ENCODE results near the gene ZKSCAN5.
"Not testable (repeated sequence)": the region's sequence is repeated elsewhere in the genome, so short reads cannot be mapped to it uniquely, and the experiment has no call there.

ZKSCAN5 gene

DNA sequence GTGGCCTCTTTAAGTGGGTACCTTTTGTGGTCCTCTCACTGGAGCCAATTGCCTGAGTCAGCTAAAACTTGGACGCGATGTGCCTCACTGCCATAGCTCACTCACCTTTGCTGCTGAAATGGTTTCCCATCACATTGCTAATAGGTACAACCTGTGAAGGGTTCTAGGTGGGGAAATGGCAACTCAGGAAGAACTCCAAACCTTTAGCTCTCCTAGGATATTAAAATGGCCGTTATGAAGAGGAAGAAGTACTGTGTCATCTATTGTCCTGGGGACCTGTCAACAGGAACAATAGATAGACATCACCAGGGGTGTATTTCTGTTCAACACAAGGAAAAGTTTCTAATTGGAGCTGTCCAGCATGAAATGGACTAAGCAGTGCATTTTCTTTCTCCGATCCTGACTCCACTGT is 52.7 kb downstream of the ZKSCAN5 start:
- FAIRE-seq, result no peak

DNA sequence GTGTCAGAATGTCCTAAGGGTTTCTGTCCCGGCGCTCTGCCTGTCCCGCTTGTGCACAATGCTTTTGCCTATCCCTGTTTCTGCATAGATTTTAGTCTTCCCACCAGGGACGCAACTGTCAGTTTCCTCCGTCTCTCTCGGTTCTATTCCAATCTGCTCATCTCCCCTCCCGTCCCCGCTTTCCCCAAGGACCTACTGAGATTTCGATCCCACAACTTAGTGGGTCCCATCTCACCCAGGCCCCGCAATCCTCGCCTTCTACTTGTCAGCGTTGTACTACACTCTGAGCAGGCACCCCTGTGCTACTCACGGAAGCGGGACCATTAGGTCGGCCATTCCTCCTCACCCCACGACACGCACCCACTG is 53.5 kb downstream of the ZKSCAN5 start:
- FAIRE-seq, result no peak

DNA sequence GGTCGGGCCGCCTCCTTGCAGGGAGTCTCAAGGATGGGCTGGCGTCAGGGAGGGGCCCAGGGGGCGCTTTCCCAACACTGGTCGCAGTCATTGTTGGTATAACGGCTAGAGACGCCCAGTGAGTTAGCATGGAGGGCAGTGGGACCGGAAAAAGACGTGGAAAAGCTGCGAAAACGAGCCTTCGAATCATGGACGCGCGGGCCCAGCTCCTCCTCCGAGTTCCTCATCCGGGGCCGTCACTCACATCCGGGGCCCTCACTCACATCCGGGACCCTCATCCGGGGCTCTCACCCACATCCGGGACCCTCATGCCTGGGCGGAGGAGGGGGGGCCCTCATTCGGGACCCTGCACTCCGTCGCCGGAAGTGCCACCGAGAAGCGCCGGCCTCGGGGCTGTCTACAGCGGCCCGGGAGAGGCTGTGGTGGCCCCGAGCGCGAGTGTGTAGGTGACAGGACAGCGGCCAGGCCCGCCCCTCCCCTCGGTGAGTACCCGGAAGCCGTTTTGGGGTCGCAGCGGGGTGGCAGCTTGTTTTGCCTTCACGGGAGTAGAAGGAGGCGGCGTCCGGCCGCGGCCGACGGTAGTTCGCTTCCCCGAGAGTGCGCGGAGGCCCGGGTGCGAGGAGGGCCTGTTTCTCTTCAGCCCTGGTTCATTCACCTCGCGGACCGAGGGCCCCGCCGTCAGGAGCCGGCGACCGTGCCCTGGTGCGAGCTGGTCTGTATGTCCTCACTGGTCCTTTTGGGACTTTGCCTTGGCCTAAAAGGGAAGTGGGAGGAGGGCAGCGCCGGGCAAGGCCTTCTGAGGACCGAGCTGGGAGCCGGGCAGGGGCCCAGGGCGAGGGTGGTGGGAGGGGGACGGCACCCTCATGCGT is 54.1 kb downstream of the ZKSCAN5 start, which contains the start of gene ZNF655:
TSS of gene ZNF655 (plus strand) at position 337 of the 869 bp plus-strand sequence. CDS start 1,918 bp downstream, outside the sequence.
- no peak for FAIRE-seq

DNA sequence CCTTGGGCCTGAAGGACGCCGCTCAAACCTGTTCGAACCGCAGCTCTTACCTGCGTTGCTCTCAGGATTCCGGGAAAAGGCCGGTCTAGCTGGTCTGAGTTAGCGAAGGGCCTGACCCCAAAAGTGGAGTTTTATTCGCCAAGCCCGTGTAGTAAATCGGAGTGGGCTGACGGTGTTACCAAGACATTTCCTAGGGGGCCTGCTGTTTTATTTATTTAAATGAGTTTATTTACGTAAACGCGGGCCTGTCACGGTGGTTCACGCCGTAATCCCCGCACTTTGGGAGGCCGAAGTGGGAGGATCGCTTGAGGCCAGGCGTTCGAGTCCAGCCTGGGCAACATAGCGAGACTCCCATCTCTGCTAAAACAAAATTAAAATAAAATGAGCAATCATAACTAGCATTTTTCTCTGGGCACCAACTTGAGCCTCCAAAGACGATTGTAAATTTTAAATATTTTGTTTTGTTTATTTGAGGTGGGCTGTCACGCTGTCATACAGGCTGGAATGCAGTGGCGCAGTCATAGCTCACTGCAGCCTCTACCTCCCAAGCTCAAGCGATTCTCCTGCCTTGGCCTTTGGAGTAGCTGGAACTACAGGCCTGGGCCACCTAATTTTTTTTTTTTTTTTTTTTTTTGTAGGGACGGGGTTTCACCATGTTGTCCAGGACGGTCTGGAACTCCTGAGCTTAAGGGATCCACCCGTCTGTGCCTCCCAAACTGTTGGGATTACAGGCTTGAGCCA is 54.9 kb downstream of the ZKSCAN5 start:
- FAIRE-seq, result no peak

DNA sequence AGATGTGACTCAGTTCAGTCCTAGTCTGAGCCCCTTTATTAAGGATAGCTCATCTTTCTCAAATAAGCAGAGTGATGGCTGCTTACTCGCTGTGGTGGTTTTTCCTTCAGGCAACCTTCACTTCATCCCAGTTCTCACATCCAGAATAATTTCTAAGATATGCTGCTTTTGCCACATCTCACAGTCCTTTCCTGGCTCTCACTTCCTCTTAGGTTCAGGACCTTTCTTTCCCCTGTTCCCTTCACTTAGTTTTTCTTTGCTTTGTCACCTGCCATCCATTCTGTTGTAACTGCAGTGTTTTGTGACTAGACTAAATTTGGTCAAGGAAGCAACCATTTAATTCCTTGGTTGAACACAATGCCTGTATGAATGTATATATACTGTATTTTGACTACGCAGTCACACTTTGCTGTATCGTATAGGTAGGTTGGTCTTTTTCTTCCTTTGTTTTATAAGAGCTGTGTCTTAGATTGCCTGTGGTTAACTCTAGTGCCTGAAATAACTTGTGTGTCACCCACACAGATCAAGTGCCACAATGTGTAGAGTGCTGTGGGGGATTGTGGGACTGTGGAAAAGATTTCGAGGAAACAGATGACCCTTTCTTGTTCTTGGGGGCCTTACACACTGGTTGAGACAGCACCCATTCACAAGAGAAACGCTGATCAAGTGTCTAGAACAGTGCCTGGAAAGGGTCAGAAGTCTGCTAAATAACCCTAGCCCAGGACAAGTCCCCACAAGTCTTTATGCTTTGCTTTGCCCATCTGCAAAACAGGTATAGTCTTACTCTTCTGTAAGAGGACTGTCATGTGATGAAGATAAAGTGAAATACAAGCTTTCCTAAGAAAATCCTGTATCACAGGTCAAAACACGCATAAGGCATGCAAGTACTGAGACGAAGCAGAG is 56.6 kb downstream of the ZKSCAN5 start:
- FAIRE-seq, result no peak

DNA sequence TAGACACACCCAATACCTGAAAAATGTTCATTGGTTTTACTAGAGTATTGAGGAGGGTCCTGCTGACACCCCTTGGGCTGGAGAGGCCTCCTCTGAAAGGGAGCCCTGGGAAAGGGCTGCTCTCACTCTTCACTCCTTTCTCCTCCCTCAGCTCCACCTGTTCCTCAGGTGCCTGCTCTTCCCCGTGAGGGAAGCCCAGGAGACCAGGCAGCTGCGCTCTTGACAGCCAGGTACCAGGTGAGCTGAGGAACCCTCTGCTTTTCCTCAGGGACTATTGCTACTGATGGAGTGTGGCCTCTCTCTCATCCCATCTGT is 57.2 kb downstream of the ZKSCAN5 start:
- no peak for FAIRE-seq

DNA sequence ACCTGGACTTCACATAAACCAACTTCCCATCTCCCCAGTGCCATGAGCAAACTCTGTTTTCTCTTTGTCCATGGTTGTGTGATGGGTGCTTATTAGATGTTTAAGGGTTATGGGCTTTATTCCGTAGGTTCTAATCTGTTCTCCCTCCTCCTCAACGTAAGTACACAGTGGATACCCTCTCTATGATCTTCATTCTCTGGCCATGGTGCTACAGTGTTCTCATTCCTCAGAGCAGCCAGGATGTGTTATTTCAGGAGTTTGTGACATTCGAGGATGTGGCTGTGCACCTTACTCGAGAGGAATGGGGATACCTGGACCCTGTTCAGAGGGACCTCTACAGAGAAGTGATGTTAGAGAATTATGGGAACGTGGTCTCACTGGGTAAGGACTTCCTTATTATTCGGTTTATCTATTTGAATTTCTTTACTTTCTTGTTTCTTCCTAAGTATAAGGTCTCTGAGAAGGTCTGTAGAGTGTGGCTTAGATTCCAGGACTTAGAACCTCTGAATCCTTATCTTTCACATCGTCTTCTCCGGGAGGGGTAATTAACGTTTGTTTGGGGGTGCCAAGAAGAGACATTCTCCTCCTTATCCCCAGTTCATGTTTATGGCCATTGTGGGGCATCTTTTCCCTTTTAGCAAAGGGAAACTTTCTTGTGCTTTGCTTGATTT is 57.8 kb downstream of the ZKSCAN5 start:
- FAIRE-seq, result no peak

DNA sequence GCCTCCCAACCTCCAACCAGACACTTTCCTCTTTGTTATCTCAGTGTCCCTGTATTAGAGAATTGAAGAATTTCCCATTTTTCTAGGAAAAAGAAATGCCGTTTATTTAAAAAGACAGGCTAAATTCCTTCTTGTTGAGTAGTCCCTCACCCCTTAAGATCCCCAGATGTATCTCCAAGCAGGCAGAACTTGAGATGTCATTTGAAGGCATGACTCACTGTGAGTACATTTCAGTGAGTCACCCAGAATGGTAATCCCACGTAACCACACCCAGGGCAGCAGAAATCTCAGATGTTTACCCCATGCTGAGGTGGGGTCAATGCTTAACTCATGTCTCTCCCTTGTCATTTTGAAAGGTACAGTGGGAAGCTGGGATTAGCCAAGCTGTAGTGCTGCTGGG is 58.4 kb downstream of the ZKSCAN5 start:
- FAIRE-seq, result no peak

DNA sequence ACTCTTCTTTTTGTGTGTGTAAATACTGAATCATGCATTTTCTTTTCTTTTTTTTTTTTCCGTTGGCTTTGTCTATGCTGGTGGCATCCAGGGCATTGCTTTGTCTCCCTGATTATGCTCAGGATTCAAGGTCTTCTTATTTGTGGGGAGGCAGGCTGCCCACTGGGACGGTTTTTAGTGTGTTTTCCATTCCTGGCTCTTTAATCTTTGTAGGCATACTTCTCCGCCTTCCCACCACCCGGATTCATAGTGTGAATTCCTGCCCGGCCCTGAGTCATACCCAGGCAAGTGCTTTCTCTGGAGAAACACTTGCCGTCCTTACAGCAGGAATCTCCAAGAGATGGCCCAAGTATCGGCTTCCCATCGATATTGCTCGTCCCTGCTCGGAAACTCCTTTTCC is 59.2 kb downstream of the ZKSCAN5 start:
- FAIRE-seq, result no peak

DNA sequence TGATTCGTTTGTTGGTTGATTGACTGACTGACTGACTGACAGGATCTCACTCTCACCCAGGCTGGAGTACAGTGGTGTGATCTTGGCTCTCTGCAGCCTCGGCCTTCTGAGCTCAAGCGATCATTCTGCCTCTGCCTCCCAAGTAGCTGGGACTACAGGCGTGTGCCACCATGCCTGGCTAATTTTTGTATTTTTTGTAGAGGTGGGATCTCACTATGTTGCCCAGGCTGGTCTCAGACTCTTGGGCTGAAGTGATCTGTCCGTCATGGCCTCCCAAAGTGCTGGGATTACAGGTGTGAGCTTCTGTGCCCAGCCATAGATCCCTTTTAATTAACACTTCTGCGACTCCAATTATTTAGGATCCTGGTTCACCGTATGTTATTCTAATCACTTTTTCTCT is 64.3 kb downstream of the ZKSCAN5 start:
- not testable (repeated sequence) for FAIRE-seq

DNA sequence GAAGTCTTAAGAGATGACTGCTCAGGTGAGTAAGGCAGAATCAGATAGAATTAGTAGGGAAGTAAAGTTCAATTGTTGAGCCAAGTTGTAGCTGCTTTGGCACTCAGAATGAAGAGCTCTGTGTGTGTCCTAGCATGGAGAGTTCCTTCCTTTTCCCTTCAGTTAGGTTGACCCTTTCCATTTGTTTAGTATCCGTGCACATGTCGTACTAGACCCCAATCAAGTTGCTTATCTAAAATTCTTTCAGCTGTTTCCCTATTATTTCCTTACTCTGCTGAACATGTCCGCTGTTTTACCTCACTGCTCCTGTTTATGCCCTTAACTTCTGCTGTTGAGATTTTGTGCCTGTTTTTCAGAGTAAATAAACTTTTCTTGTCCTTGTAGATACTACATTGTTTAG is 67.3 kb downstream of the ZKSCAN5 start:
- FAIRE-seq, result no peak

DNA sequence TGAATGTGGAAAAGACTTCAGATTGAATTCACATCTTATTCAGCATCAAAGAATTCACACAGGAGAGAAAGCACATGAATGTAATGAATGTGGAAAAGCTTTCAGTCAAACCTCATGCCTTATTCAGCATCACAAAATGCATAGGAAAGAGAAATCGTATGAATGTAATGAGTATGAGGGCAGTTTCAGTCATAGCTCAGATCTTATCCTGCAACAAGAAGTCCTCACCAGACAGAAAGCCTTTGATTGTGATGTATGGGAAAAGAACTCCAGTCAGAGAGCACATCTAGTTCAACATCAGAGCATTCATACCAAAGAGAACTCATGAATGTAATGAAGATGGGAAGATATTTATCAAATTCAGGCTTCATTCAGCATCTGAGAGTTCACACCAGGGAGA is 68.8 kb downstream of the ZKSCAN5 start:
- FAIRE-seq, result no peak

DNA sequence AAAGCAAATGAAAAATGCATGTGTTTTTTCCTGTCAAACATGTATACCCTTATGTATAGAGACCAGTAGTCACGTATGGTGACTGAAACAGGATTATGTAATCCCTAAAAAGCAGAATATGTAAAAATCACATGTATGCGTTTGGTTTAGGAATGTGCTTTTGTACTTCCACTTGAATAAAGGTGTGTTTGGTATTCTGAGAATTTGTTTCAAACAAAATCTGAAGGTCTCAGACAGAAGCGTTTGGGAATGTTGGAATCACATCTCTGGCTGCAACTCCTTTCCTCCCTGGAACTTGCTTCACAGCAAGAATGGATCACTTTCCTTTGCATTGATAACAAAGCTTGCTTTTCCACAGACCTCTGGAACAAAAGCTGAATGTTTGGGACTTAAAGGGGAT is 71.8 kb downstream of the ZKSCAN5 start:
- no peak for FAIRE-seq

DNA sequence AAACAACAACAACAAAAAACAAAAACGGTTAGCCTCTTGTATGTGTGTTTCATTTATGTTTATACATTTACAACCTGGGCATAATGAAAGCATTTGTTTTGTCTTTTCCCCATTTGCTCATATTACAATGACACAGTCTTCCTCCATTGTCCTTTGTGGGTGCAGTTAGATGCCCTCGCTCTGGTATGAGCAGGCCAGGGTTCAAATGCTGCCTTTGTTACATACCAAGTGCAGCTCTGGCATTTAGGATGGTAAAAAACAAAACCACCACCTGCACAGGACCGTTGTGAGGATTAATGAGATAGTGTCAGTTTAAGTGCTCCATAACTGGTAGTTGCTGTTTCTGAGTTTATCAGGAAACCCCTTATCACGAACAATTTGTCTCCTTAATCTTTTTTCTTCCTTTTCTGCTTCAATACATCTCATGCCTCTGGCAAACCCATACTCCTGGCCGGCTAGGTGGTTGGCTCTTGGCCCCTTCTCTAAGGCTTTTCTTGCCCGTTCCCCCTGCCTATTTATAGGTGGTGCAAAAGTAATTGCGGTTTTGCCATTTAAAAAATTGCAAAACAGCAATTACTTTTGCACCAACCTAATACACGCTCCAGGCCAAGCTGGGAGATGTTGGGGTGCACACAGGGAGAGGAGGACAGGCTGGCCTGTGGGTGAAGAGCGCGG is 75.0 kb downstream of the ZKSCAN5 start:
- no peak for FAIRE-seq

DNA sequence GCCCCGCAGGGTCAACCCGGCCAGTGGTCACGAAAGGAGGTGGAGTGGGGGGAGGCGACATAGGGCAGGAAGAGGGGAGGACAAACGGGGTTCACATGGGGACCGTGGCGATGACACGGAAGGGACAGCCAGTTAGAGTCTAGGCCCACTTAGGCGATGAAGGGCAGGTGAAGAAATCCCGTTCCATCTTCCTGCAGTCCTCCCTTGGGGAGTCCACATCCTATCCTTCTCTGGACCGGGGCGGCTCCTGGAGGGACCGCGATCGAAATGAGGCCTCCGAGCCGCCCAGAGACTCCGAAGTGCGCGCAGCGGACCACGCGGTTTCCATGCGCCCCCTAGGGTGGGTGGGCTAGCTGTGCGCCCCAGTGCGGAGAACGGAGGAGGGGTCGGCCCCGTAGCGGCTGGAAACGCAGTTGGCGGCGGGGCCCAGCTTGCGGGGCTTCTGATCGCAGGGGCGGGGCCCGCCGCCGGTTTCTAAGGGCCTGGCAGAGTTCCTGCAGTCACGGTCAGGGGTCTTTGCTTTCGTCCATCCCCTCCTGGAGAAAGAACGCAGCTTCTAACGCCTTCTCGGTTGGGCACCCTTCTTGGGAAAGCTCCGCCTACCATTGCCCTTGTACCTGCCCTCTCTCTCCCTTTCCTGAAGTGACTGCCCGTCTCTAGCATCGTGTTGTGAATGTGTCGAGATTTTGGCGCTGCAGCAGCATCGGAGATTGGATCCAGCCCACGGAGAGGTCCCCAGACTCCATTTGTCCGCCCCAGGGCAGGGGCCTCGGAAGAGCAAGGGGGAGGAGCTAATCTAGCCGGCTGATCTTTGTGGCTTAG is 75.7 kb downstream of the ZKSCAN5 start:
- FAIRE-seq, result no peak

DNA sequence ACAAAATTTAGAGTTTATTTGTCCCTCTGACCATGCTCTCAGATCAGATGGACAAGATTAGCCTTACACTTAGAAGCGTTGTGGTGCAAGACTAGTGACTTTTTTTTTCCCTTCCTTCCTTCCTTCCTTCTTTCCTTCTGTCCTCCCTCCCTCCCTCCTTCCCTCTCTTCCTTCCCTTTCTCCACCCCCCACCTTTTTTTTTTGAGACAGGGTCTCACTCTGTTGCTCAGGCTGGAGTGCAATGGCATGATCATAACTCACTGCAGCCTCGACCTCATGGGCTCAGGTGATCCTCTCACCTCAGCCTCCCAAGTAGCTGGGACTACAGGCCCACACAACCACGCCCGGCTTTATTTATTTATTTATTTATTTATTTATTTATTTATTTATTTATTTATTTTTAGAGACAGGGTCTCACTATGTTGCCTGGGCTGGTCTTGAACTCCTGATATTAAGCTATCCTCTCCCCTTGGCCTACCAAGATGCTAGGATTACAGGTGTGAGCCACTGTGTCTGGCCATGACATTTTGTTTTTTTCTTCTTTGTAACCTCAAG is 76.4 kb downstream of the ZKSCAN5 start:
- FAIRE-seq, result not testable (repeated sequence)
